ENCODE measurements around the gene TM4SF1. TPM values are rescaled to one million over a fixed set of nuclear protein-coding genes. Genes with fewer than 3 reads are reported as not detected.

The TM4SF1 gene
- total and polyA plus RNA-seq, 9 of the 15 experiments (the other 6 are each of a cell fraction or from before 2014, with no cell fraction given): 0.06 to 0.44 (median 0.08) TPM; not detected in 4

DNA sequence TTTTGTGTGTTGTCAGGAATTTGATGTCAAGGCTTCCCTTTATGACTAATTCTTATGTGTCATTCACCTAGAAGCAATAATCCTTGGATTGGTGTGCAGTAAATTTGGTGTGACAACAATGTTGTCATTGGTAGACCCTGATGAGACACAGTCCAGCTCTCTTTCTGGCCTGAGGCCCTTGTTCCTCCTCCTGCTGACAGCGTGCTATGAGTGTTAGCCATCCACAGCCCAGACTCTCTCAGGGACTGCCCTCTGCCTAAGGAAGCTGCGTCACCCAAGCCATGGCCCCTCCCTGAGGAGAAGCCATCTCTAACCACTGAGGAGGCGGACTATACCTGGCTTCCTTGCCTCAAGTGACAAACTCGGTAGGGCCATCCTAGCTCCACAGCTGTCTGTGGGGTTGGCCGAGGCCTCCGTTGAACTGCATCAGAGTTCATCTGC is 13.3 kb upstream of the TM4SF1 start:
- CTCF ChIA-PET (ENCODE audit: low intra/inter-chr PET ratio): no interaction called here
- ATAC-seq: peak; percentile 34; the same call in 2 of the 3 replicates
- H3K9me3 ChIP-seq (replicated peaks; ENCODE audit: control insufficient read depth, insufficient read depth, low read depth, low read length): no peaks in the 10 kb centered on the region
- no peak overlapping the region for H3K27ac ChIP-seq (ENCODE audit: extremely low read depth, low read depth, low read length)
- H3K4me3 ChIP-seq: no peak overlapping the region
- H3K36me3 ChIP-seq (ENCODE audit: control insufficient read depth, insufficient read depth, low read length): no peaks in the 10 kb centered on the region
- H4K20me1 ChIP-seq (replicated peaks; ENCODE audit: control insufficient read depth, insufficient read depth, low read length): no peaks in the 10 kb centered on the region
- POLR2A ChIA-PET: interaction anchor here (0.6 kb wide), 1 partner anchor 16 kb away, joined by 3 read pairs; no protein-coding TSS in a partner anchor
- no peak overlapping the region for H3K4me2 ChIP-seq (ENCODE audit: insufficient read depth, low read length)
- no peak for FAIRE-seq
- no peaks in the 10 kb centered on the region for H3K4me1 ChIP-seq (replicated peaks in 1 of 2; ENCODE audit: control insufficient read depth in 2 of 2, insufficient read depth in 2 of 2, low read length in 2 of 2)
- no peaks in the 10 kb centered on the region for H3K79me2 ChIP-seq (ENCODE audit: control insufficient read depth, insufficient read depth, low read length)
- no peak overlapping the region for H2AFZ ChIP-seq (ENCODE audit: low read depth, low read length)
- no TSS peak for BruUV-seq (replicated peaks)
- no peaks in the 10 kb centered on the region for H3K9me1 ChIP-seq (ENCODE audit: control insufficient read depth, insufficient read depth, low read length)
- intact Hi-C loops (cut with micrococcal nuclease) (no loop called here), in situ Hi-C loops (cut with MboI) (no loop called here)
- no peak overlapping the region for H3K9ac ChIP-seq (ENCODE audit: insufficient read depth in 1 of 2, low read depth in 2 of 2, low read length in 2 of 2)
- peaks cover 0 to 5% of the 10 kb centered on the region in 2 experiments; a peak in 2 of 5 replicates for H3K27me3 ChIP-seq (ENCODE audit: control insufficient read depth in 2 of 2, insufficient read depth in 2 of 2, low read length in 2 of 2)
- no peak for DNase-seq (ENCODE audit: extremely low read depth in 1 of 4, low spot score in 3 of 4)
- 0% methylated on average over 4 of the region's 6 CpGs for WGBS (ENCODE audit: insufficient coverage, low coverage, missing lambda C conversion rate)
- no peak for TF ChIP-seq MBD2 (IDR thresholded peaks at IDR 0.05; ENCODE audit: borderline replicate concordance, low read depth)
- TF ChIP-seq, protein P1, sequence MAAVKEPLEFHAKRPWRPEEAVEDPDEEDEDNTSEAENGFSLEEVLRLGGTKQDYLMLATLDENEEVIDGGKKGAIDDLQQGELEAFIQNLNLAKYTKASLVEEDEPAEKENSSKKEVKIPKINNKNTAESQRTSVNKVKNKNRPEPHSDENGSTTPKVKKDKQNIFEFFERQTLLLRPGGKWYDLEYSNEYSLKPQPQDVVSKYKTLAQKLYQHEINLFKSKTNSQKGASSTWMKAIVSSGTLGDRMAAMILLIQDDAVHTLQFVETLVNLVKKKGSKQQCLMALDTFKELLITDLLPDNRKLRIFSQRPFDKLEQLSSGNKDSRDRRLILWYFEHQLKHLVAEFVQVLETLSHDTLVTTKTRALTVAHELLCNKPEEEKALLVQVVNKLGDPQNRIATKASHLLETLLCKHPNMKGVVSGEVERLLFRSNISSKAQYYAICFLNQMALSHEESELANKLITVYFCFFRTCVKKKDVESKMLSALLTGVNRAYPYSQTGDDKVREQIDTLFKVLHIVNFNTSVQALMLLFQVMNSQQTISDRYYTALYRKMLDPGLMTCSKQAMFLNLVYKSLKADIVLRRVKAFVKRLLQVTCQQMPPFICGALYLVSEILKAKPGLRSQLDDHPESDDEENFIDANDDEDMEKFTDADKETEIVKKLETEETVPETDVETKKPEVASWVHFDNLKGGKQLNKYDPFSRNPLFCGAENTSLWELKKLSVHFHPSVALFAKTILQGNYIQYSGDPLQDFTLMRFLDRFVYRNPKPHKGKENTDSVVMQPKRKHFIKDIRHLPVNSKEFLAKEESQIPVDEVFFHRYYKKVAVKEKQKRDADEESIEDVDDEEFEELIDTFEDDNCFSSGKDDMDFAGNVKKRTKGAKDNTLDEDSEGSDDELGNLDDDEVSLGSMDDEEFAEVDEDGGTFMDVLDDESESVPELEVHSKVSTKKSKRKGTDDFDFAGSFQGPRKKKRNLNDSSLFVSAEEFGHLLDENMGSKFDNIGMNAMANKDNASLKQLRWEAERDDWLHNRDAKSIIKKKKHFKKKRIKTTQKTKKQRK (IDR thresholded peaks at IDR 0.05; ENCODE audit: borderline replicate concordance, low read depth, low read length): no peak
- TF ChIP-seq, protein P2, sequence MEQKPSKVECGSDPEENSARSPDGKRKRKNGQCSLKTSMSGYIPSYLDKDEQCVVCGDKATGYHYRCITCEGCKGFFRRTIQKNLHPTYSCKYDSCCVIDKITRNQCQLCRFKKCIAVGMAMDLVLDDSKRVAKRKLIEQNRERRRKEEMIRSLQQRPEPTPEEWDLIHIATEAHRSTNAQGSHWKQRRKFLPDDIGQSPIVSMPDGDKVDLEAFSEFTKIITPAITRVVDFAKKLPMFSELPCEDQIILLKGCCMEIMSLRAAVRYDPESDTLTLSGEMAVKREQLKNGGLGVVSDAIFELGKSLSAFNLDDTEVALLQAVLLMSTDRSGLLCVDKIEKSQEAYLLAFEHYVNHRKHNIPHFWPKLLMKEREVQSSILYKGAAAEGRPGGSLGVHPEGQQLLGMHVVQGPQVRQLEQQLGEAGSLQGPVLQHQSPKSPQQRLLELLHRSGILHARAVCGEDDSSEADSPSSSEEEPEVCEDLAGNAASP (IDR thresholded peaks at IDR 0.05): no peak
- no peak for TF ChIP-seq KHSRP (IDR thresholded peaks at IDR 0.05)
- TF ChIP-seq ZNF644 (tag; IDR thresholded peaks at IDR 0.05; ENCODE audit: low read depth): no peak
- TF ChIP-seq, protein P3, sequence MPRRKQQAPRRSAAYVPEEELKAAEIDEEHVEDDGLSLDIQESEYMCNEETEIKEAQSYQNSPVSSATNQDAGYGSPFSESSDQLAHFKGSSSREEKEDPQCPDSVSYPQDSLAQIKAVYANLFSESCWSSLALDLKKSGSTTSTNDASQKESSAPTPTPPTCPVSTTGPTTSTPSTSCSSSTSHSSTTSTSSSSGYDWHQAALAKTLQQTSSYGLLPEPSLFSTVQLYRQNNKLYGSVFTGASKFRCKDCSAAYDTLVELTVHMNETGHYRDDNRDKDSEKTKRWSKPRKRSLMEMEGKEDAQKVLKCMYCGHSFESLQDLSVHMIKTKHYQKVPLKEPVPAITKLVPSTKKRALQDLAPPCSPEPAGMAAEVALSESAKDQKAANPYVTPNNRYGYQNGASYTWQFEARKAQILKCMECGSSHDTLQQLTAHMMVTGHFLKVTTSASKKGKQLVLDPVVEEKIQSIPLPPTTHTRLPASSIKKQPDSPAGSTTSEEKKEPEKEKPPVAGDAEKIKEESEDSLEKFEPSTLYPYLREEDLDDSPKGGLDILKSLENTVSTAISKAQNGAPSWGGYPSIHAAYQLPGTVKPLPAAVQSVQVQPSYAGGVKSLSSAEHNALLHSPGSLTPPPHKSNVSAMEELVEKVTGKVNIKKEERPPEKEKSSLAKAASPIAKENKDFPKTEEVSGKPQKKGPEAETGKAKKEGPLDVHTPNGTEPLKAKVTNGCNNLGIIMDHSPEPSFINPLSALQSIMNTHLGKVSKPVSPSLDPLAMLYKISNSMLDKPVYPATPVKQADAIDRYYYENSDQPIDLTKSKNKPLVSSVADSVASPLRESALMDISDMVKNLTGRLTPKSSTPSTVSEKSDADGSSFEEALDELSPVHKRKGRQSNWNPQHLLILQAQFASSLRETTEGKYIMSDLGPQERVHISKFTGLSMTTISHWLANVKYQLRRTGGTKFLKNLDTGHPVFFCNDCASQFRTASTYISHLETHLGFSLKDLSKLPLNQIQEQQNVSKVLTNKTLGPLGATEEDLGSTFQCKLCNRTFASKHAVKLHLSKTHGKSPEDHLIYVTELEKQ (CRISPR knock-in tag; IDR thresholded peaks at IDR 0.05): no peak
- TF ChIP-seq, protein P4, sequence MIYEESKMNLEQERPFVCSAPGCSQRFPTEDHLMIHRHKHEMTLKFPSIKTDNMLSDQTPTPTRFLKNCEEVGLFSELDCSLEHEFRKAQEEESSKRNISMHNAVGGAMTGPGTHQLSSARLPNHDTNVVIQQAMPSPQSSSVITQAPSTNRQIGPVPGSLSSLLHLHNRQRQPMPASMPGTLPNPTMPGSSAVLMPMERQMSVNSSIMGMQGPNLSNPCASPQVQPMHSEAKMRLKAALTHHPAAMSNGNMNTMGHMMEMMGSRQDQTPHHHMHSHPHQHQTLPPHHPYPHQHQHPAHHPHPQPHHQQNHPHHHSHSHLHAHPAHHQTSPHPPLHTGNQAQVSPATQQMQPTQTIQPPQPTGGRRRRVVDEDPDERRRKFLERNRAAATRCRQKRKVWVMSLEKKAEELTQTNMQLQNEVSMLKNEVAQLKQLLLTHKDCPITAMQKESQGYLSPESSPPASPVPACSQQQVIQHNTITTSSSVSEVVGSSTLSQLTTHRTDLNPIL (CRISPR knock-in tag; IDR thresholded peaks at IDR 0.05): no peak
- TF ChIP-seq, protein P5, sequence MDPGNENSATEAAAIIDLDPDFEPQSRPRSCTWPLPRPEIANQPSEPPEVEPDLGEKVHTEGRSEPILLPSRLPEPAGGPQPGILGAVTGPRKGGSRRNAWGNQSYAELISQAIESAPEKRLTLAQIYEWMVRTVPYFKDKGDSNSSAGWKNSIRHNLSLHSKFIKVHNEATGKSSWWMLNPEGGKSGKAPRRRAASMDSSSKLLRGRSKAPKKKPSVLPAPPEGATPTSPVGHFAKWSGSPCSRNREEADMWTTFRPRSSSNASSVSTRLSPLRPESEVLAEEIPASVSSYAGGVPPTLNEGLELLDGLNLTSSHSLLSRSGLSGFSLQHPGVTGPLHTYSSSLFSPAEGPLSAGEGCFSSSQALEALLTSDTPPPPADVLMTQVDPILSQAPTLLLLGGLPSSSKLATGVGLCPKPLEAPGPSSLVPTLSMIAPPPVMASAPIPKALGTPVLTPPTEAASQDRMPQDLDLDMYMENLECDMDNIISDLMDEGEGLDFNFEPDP (CRISPR knock-in tag; IDR thresholded peaks at IDR 0.05): no peak
